Vagina (tissue), 2 donors: ENCODE data around the gene MAPK7.

Source experiments
- CTCF ChIP-seq, 3 experiments: fragments of 450-650 bp in 2 of 3; fragments of 200-600 bp in 1 of 3; sonication (generic) in 1 of 3; IDR thresholded peaks; one replicate each; pipeline ENCODE4 v1.5.1; 2017 to 2019; ENCODE audit warnings: antibody characterized with exemption in 3 of 3, mild to moderate bottlenecking in 2 of 3, moderate library complexity in 2 of 3
- POLR2A ChIP-seq, 2 donors: fragments of 450-650 bp; IDR thresholded peaks; one replicate each; pipeline ENCODE4 v1.6.1; 2017; ENCODE audit warnings: antibody characterized with exemption in 2 of 2, mild to moderate bottlenecking in 2 of 2, moderate library complexity in 2 of 2
- POLR2AphosphoS5 ChIP-seq, 2 donors: sonication (generic); formaldehyde crosslinking; IDR thresholded peaks; one replicate each; pipeline ENCODE4 v1.9.0; 2017; ENCODE audit warnings: antibody characterized with exemption in 2 of 2, mild to moderate bottlenecking in 2 of 2, low read depth in 1 of 2; ENCODE audit not compliant: insufficient read depth in 1 of 2

GRCh38 chr17:19329136-19329535 lies 49.2 kb upstream of the MAPK7 start:
- TF ChIP-seq POLR2AphosphoS5 (IDR thresholded peaks at IDR 0.05; ENCODE audit: insufficient read depth in 1 of 2, low read depth in 1 of 2) (no peak), CTCF (IDR thresholded peaks at IDR 0.05) (no peak), POLR2A (IDR thresholded peaks at IDR 0.05) (no peak)
